ENCODE measurements around the gene NUDT13.

The NUDT13 gene

GRCh38 chr10:73110345-73110849, at the start of gene NUDT13:
NUDT13 (plus strand) TSS chr10:73110455; CDS start chr10:73114366, 3,911 bp downstream.
- DNase-seq = peak; percentile 75

GRCh38 chr10:73060738-73061635, 49.3 kb upstream of the NUDT13 start:
- peak; percentile 37 for DNase-seq

DNA sequence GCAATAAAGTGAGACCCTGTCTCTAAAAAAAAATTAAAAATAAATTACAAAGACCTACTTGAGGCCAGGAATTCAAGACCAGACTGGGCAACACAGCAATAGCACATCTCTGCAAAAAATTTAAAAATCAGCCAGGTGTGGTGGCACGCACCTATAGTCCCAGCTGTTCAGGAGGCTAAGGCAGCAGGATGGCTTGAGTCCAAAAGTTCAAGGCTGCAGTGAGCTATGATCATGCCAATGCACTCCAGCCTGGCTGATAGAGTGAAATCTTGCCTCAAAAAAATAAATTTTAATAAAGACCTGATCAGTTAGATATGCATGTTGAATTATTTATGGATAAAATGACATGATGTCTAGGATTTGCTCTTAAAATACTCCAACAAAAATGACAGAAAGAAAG, 48.5 kb upstream of the NUDT13 start:
- DNase-seq = no peak

- DNase-seq = no peak
These were observed 44.8 kb upstream of the NUDT13 start for GRCh38 chr10:73065441-73065840.

DNA sequence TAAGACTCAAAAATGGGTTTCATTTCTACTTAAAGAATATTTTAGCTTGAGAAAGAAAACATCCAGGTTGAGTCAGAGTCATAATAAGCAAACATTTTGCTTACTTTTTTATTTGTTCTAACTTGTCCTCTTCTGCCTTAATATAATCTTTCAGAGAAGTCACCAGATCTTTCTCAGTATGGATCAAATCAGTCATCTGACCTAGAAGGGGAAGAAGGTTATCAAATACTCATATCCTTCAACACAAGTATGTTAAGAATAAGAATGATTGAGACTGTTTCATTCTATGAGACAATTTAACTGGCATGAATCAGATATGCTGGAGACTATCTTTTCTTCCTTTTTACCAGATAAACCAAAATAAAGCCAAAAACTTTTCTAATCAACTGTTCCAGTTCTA, 36.6 kb upstream of the NUDT13 start:
- no peak for DNase-seq

DNA sequence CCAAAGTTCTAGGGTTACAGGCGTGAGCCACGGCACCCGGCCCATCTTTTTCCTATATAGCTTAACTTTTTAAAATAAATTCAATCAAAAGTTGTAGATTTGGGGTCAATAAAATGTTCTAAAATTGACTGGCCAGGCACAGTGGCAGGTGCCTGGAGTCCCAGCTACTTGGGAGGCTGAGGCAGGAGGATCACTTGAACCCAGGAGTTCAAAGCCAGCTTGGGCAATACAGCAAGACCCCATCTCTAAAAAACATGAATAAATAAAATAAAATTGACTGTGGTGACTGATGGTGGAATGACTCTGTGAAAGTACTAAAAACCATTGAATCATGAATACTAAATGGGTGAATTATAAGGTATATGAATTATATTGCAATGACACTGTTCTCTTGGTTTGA, 34.4 kb upstream of the NUDT13 start:
- no peak for DNase-seq

- peak; percentile 74 for DNase-seq
These were observed 33.7 kb upstream of the NUDT13 start for GRCh38 chr10:73076360-73077183.

- no peak for DNase-seq
These were observed 30.3 kb upstream of the NUDT13 start for GRCh38 chr10:73079779-73080541.

- no peak for DNase-seq
These were observed 27.0 kb upstream of the NUDT13 start for GRCh38 chr10:73083221-73083620.

- DNase-seq = no peak
These were observed 26.0 kb upstream of the NUDT13 start for GRCh38 chr10:73084209-73084608.

DNA sequence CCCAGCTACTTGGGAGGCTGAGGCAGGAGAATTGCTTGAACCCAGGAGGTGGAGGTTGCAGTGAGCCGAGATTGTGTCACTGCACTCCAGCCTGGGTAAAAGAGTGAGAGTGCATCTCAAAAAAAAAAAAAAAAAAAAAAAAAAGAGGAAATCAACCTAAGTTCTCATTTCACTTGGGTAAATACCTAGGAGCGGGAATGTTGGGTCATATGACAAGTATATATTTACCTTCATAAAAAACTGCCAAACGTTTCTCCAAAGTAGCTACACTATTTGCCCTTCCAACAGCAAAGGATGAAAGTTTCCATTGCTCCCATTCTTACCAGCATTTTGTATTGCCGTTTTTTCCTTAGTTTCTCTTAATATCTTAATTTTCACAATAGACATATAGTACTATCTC, 23.4 kb upstream of the NUDT13 start:
- DNase-seq = no peak

- no peak for DNase-seq
These were observed 22.0 kb upstream of the NUDT13 start for GRCh38 chr10:73088304-73088703.

- no peak for DNase-seq
These were observed 17.4 kb upstream of the NUDT13 start for GRCh38 chr10:73092830-73093229.

GRCh38 chr10:73093922-73094850, 16.1 kb upstream of the NUDT13 start:
- DNase-seq = peak; percentile 15

- DNase-seq = no peak
These were observed 15.2 kb upstream of the NUDT13 start for GRCh38 chr10:73094986-73095480.

GRCh38 chr10:73095481-73096021, 14.7 kb upstream of the NUDT13 start:
- peak; percentile 85 for DNase-seq

GRCh38 chr10:73096041-73096448, 14.2 kb upstream of the NUDT13 start:
- peak; percentile 66 for DNase-seq

DNA sequence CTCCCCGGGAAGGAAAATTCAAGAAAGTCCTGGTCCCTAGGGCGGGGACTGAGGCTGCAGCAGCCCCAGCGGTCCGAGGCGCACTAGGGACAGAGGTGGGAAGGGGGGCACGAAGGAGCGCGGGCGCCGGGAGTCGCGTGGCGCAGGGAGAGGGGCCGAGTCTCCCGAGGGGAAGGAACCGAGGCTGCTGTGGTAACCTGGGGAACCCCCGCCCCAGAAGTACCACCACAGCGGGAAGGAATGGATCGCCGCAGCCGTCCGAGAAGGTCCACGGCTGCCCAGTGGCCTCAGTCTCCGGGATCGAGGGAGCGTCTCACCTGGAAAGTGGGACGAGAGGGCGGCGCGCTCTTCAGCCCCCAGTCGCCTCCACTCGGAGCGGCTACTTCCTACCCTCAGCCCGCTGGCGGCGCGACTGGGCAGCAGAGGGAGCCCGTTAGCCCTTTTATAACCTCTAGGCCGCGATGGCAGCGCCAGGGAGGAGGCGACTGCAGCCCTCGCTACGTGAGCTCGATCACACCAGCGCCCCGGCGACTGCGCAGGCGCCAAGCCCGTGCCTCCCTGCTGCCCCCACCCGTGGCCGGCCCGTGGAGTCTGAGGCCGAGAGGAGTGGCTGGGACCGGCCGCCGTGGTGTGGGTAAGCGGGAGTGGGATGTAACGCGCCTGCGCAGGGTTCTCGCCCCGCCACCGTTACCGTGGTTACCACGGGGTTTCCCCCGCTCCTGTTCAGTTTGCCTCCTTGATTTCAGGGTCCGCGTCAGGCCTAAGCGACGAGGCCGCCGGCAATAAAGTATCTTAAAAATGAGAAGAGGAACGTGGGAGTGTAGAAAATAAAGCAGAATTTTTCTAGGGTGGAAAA, 13.6 kb upstream of the NUDT13 start, which contains the start of gene P4HA1:
P4HA1 (minus strand) TSS at position 418 of the 856 bp plus-strand sequence. CDS start 21,983 bp downstream, outside the sequence.
- peak; percentile 98 for DNase-seq

DNA sequence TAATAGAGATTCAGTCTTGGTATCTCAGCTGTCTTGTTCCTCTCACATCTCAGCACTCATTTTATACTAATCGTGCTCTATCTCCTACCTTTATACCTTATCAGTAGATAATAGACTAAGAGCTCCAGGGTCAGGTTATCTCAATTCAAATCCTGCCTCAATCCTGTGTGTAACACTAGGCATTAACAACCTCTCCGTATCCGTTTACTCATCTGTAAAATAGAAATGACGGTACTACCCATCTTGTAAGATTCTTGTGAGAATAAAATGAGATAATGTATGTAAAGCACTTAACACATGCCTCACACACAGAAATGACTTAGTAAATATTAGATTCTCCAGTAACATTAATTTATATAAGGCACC, 13.0 kb upstream of the NUDT13 start:
- no peak for DNase-seq

- DNase-seq = no peak
These were observed 11.1 kb upstream of the NUDT13 start for GRCh38 chr10:73099141-73099540.

Data from fibroblast of skin of right quadriceps (primary cell).